Activated naive CD4-positive, alpha-beta T cell treated with anti-CD3 and anti-CD28 coated beads, Interleukin-2, amount 10 ng/mL, durations not matched to agents 7 days and 5 days (primary cell): ENCODE results near the gene KLF16.
"Not testable (repeated sequence)": the region's sequence is repeated elsewhere in the genome, so short reads cannot be mapped to it uniquely, and the experiment has no call there.

Experiments
- CTCF ChIA-PET: fragments of 350-600 bp; sonication (Branson Sonifier 250); formaldehyde crosslinking; loops from one replicate; lab custom pipeline; 2021; ENCODE audit warnings: antibody characterized with exemption; lab: Charles Lee
- DNase-seq: peaks from one replicate; pipeline ENCODE4 v3.0.0-alpha.2; 2020
- H3K27ac Mint-ChIP-seq: one replicate; pipeline ENCODE4 v1.8.0; 2021; ENCODE audit warnings: mild to moderate bottlenecking, moderate library complexity, mixed read lengths
- H3K27me3 Mint-ChIP-seq: one replicate; pipeline ENCODE4 v1.8.0; 2021; ENCODE audit warnings: mild to moderate bottlenecking, mixed read lengths
- H3K36me3 Mint-ChIP-seq: one replicate; pipeline ENCODE4 v1.8.0; 2021; ENCODE audit warnings: mixed read lengths
- H3K4me1 Mint-ChIP-seq: one replicate; pipeline ENCODE4 v1.8.0; 2021; ENCODE audit warnings: mixed read lengths
- H3K4me3 Mint-ChIP-seq: one replicate; pipeline ENCODE4 v1.8.0; 2021; ENCODE audit warnings: mild to moderate bottlenecking, moderate library complexity, mixed read lengths
- H3K9me3 Mint-ChIP-seq: one replicate; pipeline ENCODE4 v1.8.0; 2021; ENCODE audit warnings: mixed read lengths

Gene KLF16

DNA sequence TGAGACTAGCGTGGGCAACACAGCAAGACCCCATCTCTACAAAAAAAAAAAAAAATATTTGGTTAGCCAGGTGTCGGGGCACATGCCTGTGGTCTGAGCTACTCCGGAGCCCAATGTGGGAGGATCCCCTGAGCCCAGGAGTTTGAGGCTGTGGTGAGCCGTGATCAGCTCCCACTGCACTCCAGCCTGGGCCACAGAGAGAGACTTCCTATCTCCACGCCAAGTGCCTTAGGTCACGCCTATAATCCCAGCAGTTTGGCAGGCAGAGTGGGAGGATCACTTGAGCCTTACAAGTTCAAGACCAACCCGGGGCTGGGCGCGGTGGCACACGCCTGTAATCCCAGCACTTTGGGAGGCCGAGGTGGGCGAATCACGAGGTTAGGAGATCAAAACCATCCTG, 33.1 kb upstream of the KLF16 start:
- peak overlapping the region; percentile 98 for H3K27ac Mint-ChIP-seq
- CTCF ChIA-PET: interaction anchor here (0.6 to 3.9 kb wide), 4 partner anchors 27 to 156 kb away, joined by 3 to 21 read pairs (median 7); no protein-coding TSS in a partner anchor
- H3K9me3 Mint-ChIP-seq: no peaks in the 10 kb centered on the region
- H3K27me3 Mint-ChIP-seq: no peaks in the 10 kb centered on the region
- DNase-seq: no peak
- peaks cover 51% of the 10 kb centered on the region for H3K4me1 Mint-ChIP-seq
- peak overlapping the region; percentile 79 for H3K4me3 Mint-ChIP-seq
- H3K36me3 Mint-ChIP-seq: peaks cover 2% of the 10 kb centered on the region

DNA sequence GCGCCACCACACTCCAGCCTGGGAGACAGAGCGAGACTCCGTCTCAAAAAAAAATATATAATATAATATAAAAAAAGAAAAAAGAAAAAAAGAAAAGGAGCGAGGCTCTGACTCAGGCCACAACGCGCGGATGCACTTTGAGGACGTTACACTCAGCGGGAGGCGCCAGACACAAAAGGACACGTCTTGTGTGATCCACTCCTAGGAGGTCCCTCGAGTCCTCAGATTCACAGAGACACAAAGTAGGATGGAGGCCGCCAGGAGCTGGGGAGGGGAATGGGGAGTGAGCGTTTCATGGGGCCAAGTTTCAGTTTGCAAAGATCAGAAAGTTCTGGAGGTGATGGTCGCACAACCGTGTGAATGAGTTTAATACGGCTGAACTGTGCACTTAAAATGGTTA, 30.4 kb upstream of the KLF16 start:
- Mint-ChIP-seq H3K27me3 (no peaks in the 10 kb centered on the region), H3K27ac (peak overlapping the region; percentile 82), H3K4me3 (no peak overlapping the region), H3K36me3 (peaks cover 2% of the 10 kb centered on the region), H3K9me3 (no peaks in the 10 kb centered on the region), H3K4me1 (peaks cover 53% of the 10 kb centered on the region)
- CTCF ChIA-PET: no interaction called here
- DNase-seq: no peak

DNA sequence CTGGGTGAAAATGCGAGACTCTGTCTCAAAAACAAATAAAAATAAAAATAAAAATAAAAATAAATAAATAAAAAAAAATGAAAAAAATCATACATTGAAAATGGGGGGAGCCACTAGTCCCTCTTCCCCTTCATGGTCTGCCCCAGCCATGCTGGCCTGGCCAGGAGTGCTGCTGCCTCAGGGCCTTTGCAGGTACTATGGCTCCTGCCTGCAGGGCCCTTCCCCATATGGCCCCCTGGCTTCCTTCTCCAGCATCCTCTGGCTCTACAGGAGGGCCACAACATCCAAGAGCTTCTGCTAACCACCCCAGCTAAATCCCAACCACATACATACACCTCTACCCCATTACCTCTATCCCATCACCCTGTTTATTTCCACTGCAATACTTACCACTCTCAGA, 26.5 kb upstream of the KLF16 start:
- peaks cover 35% of the 10 kb centered on the region for H3K4me1 Mint-ChIP-seq
- no peaks in the 10 kb centered on the region for H3K27me3 Mint-ChIP-seq
- H3K36me3 Mint-ChIP-seq: peaks cover 2% of the 10 kb centered on the region
- no peak overlapping the region for H3K4me3 Mint-ChIP-seq
- no peak overlapping the region for H3K27ac Mint-ChIP-seq
- CTCF ChIA-PET: no interaction called here
- DNase-seq: no peak
- H3K9me3 Mint-ChIP-seq: no peaks in the 10 kb centered on the region

DNA sequence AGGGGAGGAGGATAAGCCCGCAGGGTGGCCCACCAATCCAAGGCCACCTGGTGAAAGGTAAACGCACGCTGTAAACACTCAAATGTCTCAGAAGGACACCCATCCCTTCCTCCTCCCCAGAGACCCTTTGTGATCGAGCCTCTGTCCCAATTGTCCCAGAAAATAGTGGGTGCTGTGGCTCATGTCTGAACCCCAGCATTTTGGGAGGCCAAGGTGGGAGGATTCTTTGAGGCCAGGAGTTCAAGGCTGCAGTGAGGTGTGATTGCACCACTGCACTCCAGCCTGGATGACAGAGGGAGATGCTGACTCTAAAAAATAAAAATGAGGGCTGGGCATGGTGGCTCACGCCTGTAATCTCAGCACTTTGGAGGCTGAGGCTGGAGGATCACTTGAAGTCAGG, 25.0 kb upstream of the KLF16 start:
- Mint-ChIP-seq H3K36me3 (peaks cover 14% of the 10 kb centered on the region), H3K4me3 (no peak overlapping the region), H3K27ac (no peak overlapping the region), H3K4me1 (peaks cover 30% of the 10 kb centered on the region), H3K9me3 (no peaks in the 10 kb centered on the region), H3K27me3 (no peaks in the 10 kb centered on the region)
- CTCF ChIA-PET: no interaction called here
- DNase-seq: no peak

DNA sequence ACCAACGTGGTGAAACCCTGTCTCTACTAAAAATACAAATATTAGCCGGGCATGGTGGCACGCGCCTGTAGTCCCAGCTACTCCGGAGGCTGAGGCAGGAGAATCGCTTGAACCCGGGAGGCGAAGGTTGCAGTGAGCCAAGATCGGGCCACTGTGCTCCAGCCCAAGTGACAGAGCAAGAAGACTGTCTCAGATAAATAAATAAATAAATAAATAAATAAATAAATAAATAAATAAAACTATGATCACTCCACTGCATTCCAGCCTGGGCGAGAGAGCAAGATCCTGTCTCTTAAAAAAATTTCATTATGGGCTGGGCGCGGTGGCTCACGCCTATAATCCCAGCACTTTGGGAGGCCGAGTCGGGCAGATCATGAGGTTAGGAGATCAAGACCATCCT, 23.0 kb upstream of the KLF16 start:
- H3K36me3 Mint-ChIP-seq: peaks cover 29% of the 10 kb centered on the region
- not testable (repeated sequence) for H3K27ac Mint-ChIP-seq, H3K27me3 Mint-ChIP-seq, DNase-seq, H3K4me3 Mint-ChIP-seq, H3K9me3 Mint-ChIP-seq
- H3K4me1 Mint-ChIP-seq: peaks cover 44% of the 10 kb centered on the region
- CTCF ChIA-PET: interaction anchor here (0.9 kb wide), 1 partner anchor 37 kb away, joined by 3 read pairs; no protein-coding TSS in a partner anchor

DNA sequence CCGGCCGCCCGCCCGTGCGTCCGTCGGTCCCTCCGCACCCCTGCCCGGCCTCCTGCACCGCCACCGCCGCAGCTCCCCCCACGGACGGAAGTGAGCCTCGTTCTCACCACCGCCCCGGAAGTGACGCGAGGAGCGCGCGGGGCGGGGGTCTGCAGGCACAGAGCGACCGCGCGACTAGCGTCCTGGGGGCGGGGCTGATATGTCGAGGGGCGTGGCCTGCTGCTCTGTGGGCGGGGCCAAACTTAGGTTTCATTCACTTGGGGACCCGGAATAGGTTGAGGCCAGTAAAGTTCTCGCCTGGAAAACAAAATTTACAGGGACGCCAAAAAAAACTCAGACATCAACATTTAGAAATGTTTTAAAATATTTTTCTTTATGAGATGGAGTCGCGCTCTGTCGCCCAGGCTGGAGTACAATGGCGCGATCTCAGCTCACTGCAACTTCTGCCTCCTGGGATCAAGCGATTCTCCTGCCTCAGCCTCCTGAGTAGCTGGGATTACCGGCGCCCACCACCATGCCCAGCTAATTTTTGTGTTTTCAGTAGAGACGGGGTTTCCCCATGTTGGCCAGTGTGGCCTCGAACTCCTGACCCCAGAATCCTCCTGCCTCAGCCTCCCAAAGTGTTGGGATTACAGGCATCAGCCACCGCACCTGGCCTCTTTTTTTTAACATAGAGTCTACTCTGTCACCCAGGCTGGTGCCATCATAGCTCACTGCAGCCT, 22.2 kb upstream of the KLF16 start, which contains the start of gene ABHD17A:
TSS of gene ABHD17A (minus strand) at position 99 of the 722 bp plus-strand sequence. CDS start 3,930 bp downstream, outside the sequence.
- DNase-seq: peak; percentile 96
- not testable (repeated sequence) for H3K9me3 Mint-ChIP-seq, H3K27me3 Mint-ChIP-seq
- peak within 1 kb of the TSS; percentile 90 for H3K27ac Mint-ChIP-seq
- H3K36me3 Mint-ChIP-seq: peaks cover 30% of the 10 kb centered on the region
- peak within 1 kb of the TSS; percentile 90 for H3K4me3 Mint-ChIP-seq
- CTCF ChIA-PET: interaction anchor here (0.9 to 1.0 kb wide), 2 partner anchors 9 to 21 kb away, joined by 3 read pairs; no protein-coding TSS in a partner anchor
- peaks cover 48% of the 10 kb centered on the region for H3K4me1 Mint-ChIP-seq

DNA sequence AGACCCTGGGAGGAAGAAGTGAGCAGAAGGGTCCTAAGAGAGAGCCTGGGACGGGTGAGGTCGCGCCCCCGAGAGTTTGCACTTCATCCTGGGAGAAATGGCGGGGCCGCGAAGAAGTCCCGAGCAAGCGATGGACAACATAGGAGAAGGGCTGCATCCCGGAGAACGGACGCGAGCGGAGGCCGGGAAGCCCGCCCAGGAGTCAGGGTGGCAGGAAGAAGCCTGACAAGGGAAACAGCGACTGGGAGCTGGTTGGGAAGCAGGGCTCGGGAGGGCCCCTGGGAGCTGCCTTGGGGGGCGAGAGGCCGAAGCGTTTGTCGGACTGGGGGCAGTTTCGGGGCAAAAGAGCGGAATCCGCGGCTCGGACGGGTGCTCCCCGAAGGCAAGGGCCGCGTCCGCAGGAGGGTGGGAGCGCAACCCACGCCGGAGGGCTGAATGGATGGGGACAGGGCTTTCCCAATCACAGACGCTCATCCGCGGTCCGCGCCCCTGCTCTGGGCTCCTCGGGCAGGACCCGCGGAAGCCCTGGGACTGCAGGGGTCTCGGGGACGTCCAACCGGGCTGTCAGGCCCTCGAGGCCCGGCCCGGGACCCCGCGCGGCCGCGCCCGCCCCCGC, 21.4 kb upstream of the KLF16 start:
- CTCF ChIA-PET: interaction anchor here (0.9 to 1.0 kb wide), 2 partner anchors 9 to 20 kb away, joined by 3 read pairs; no protein-coding TSS in a partner anchor
- DNase-seq: no peak
- peaks cover 34% of the 10 kb centered on the region for H3K36me3 Mint-ChIP-seq
- H3K4me1 Mint-ChIP-seq: peaks cover 48% of the 10 kb centered on the region
- H3K27ac Mint-ChIP-seq: peak overlapping the region; percentile 90
- no peaks in the 10 kb centered on the region for H3K9me3 Mint-ChIP-seq
- H3K4me3 Mint-ChIP-seq: peak overlapping the region; percentile 90
- H3K27me3 Mint-ChIP-seq: no peaks in the 10 kb centered on the region

DNA sequence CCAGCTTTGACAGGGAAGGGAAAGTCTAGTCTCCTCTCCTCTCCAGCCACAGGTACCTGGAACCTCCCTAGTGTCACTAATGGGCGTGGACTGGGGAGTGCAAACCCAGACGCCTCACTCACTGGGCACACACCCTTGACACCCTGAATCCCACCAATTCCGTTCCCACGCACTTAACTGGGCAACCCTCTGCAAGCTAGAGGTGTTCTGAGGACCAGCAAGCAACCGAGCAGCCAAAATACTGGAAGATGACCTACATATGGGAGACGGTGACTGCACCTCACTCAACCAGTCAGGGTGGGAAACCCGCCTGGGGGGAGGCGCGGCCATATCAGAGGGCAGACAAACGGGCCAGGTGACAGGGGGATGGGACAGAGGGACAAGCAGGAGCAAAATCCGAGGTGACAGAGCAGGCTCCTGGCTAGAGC, 20.9 kb upstream of the KLF16 start:
- H3K27me3 Mint-ChIP-seq: no peaks in the 10 kb centered on the region
- H3K36me3 Mint-ChIP-seq: peaks cover 35% of the 10 kb centered on the region
- peaks cover 48% of the 10 kb centered on the region for H3K4me1 Mint-ChIP-seq
- peak; percentile 61 for DNase-seq
- H3K4me3 Mint-ChIP-seq: peak overlapping the region; percentile 90
- H3K9me3 Mint-ChIP-seq: no peaks in the 10 kb centered on the region
- peak overlapping the region; percentile 90 for H3K27ac Mint-ChIP-seq
- CTCF ChIA-PET: interaction anchor here (0.9 kb wide), 1 partner anchor 8 kb away, joined by 3 read pairs; no protein-coding TSS in a partner anchor

DNA sequence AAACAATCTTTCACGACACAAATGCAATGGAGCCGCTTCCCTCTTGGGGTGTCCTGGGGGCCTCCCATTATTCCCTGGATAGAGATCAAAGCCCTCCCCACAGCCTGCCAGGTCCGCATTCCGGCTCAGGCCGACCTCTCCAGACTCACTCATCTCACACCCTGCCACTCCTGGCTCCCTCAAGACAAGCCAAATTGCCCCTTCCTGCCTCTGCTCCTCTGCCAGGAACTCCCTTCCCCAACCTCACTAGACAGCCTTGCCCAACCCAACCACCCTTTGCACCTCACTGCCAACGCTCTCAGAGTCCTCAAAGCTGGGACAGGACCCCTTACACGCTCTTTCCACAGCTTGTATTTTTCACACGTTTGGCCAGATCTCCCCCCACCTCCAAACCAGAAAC, 20.4 kb upstream of the KLF16 start:
- CTCF ChIA-PET: interaction anchor here (1.6 kb wide), 1 partner anchor 19 kb away, joined by 5 read pairs; no protein-coding TSS in a partner anchor

DNA sequence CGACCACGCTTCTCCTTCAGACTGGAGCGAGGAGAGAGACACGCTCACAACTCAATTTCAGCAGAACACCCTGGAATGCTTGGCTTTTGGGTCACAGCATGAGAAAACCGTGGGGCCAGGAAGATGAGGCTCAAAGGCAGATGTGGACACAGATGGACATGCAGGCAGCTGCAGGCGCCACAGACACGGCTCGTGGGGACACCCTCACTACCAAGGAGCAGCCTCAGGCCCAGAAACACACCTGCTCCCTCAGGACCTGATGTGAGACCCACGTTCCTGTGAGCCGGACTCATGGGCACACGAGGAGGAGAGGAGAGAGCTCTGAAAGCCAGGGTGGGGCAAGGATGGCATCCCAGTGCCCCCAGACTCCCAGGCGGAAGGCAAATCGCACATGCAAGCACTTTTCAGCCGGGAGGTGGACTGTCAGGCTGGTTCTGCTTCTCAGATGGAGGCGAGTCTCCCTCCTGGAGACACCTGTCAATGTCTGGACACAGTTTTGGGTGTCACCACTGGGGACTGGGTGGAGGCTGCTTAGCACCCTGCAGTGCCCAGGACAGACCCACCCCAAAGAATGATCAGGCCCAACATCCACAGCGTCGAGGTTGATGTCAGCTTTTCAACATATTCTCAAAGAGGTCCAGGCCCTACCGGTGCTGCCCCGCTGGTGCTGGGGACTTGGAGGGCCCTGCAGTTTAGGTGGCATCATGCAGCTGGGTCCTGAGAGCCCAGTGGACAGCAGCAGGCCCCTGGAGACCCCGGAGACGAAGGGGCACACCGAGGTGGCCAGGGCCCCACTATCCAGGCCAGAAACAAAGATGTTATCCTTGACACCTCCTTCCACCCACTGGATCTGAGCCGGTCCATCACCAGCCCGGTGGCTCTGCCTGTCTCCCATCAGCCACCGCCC, 19.7 kb upstream of the KLF16 start:
- Mint-ChIP-seq H3K27ac (peak overlapping the region; percentile 90), H3K36me3 (peaks cover 37% of the 10 kb centered on the region), H3K9me3 (no peaks in the 10 kb centered on the region), H3K4me1 (peaks cover 49% of the 10 kb centered on the region), H3K27me3 (no peaks in the 10 kb centered on the region), H3K4me3 (peak overlapping the region; percentile 90)
- CTCF ChIA-PET: interaction anchor here (0.6 to 1.6 kb wide), 3 partner anchors 12 to 30 kb away, joined by 3 to 5 read pairs (median 4); no protein-coding TSS in a partner anchor
- DNase-seq: no peak

More for the DNA sequence above, 20.4 kb upstream of the KLF16 start:
- peak overlapping the region; percentile 90 for H3K27ac Mint-ChIP-seq
- no peak for DNase-seq
- H3K36me3 Mint-ChIP-seq: peaks cover 35% of the 10 kb centered on the region
- no peaks in the 10 kb centered on the region for H3K27me3 Mint-ChIP-seq
- peaks cover 48% of the 10 kb centered on the region for H3K4me1 Mint-ChIP-seq
- peak overlapping the region; percentile 90 for H3K4me3 Mint-ChIP-seq
- H3K9me3 Mint-ChIP-seq: no peaks in the 10 kb centered on the region

DNA sequence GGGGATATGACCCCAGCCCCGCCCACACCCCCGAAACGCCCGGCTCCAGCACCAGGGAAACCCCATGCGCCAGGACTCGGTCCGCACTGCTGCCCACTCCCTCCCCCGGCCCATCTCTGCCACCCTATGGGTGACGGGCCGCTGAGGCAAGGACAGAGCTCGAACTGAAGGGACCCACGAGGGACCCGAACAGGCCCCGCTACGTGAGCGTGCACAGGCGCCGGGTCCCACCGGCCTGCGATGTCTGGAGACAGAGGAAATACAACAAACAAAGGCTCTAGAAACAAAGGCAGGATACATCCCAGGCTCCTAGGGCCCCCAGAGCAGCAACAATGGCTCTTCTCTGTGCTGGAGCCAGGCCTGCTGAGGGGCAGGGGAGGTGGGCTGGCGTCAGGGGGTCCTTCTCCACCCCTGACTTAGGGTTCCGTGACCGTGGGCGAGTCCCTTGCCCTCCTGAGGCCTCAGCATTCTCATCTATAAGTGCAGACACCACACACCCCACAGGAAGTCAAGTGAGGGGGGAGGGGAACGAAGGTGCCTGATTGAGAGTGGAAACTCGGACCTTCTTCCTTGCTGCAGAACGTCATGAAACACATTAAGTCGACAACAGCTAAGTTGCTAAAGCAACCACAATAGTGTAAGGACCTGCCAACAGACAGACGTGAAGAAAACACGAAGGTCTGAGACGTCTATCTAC, 18.9 kb upstream of the KLF16 start:
- Mint-ChIP-seq H3K36me3 (peaks cover 37% of the 10 kb centered on the region), H3K27ac (peak overlapping the region; percentile 90), H3K4me1 (peaks cover 45% of the 10 kb centered on the region), H3K9me3 (no peaks in the 10 kb centered on the region), H3K27me3 (no peaks in the 10 kb centered on the region), H3K4me3 (peak overlapping the region; percentile 90)
- peak; percentile 86 for DNase-seq
- CTCF ChIA-PET: interaction anchor here (0.6 to 1.6 kb wide), 3 partner anchors 11 to 29 kb away, joined by 3 to 5 read pairs (median 4); no protein-coding TSS in a partner anchor

DNA sequence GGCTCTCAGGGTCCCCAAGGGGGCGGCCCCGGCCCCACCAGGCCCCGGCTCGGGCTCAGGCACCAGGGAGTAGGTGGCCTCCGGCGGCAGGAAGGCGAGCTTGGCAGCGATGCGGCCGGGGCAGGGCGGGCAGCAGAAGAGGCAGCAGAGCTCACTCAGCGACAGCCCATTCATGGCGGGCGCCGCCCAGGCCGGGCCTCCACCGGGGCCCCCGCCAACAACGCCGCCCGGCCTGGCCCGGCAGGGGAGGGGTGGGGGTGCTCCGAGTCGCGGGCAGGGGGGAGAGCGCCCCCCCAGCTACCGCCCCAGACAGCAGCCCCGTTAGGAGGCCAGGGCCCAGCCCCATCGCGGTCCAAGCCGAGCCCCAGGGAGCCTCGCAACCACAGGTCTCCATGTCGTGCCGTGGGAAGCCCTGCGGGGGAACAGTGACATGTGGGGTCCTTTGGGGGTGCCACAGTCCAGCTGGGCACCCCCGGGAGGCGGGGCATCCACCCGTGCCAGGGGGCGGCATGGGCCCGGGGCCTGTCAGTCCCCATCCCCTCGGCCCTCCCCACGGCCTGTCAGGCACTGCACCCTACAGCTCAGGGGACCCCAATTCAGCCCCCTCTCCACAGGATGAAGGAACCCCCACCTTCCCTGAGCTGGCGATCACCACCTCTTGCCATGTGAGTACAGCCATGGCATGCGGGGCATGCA, 18.2 kb upstream of the KLF16 start:
- H3K27me3 Mint-ChIP-seq, CTCF ChIA-PET, DNase-seq, H3K9me3 Mint-ChIP-seq: not testable (repeated sequence)
- Mint-ChIP-seq H3K4me3 (peak overlapping the region; percentile 90), H3K27ac (peak overlapping the region; percentile 90), H3K36me3 (peaks cover 37% of the 10 kb centered on the region), H3K4me1 (peaks cover 44% of the 10 kb centered on the region)
